ENCODE data around the gene SLC22A17.

SLC22A17 gene

GRCh38 chr14:23348297-23348655, 4.4 kb downstream of the SLC22A17 start:
- Histone ChIP-seq H3K4me3 (ENCODE audit: insufficient read depth in 1 of 2, low read depth in 1 of 2, low read length in 2 of 2) (no peak overlapping the region), H2BK5ac (ENCODE audit: low read depth, low read length, poor library complexity, severe bottlenecking) (no peak overlapping the region), H3K18ac (ENCODE audit: low read depth in 1 of 2, low read length in 2 of 2) (no peak overlapping the region), H3K27me3 (ENCODE audit: control insufficient read depth in 1 of 2, insufficient read depth in 1 of 2, low read length in 2 of 2) (peaks cover 0 to 8% of the 10 kb centered on the region in 2 experiments), H3K27ac (ENCODE audit: low read length, poor library complexity, severe bottlenecking) (no peak overlapping the region), H3K4me2 (ENCODE audit: low read length, poor library complexity, severe bottlenecking) (no peak overlapping the region), H3K9ac (ENCODE audit: low read length) (no peak overlapping the region), H3K79me1 (replicated peaks; ENCODE audit: low read length, poor library complexity, severe bottlenecking) (peaks cover 5% of the 10 kb centered on the region), H3K4me1 (ENCODE audit: control insufficient read depth, insufficient read depth, low read depth, low read length) (peaks cover 9% of the 10 kb centered on the region), H3K9me3 (ENCODE audit: control insufficient read depth, low read length) (no peaks in the 10 kb centered on the region), H3K23ac (ENCODE audit: low read length in 2 of 2) (no peak overlapping the region), H3K4ac (ENCODE audit: low read depth in 1 of 2, low read length in 2 of 2) (no peak overlapping the region), H2AK5ac (ENCODE audit: low read length, severe bottlenecking) (no peak overlapping the region), H3K14ac (ENCODE audit: low read length in 2 of 2) (no peak overlapping the region), H4K91ac (ENCODE audit: low read length) (no peak overlapping the region), H2BK15ac (ENCODE audit: low read depth, poor library complexity, severe bottlenecking) (no peak overlapping the region), H4K8ac (ENCODE audit: low read length) (no peak overlapping the region), H2AFZ (ENCODE audit: low read depth, low read length) (no peak overlapping the region), H2BK120ac (ENCODE audit: low read depth, low read length) (no peak overlapping the region), H3K36me3 (ENCODE audit: control insufficient read depth in 1 of 2, insufficient read depth in 2 of 2, low read depth in 1 of 2, low read length in 2 of 2) (peaks cover 0 to 32% of the 10 kb centered on the region in 2 experiments), H2BK12ac (ENCODE audit: low read length in 2 of 2) (no peak overlapping the region)
- WGBS, result 93% methylated on average over 5 of the region's 6 CpGs
- no peak for DNase-seq

- 98% methylated on average over 18 of the region's 19 CpGs for WGBS
- Histone ChIP-seq H2AK5ac (ENCODE audit: low read length, severe bottlenecking) (no peak overlapping the region), H2BK5ac (ENCODE audit: low read depth, low read length, poor library complexity, severe bottlenecking) (no peak overlapping the region), H3K18ac (ENCODE audit: low read depth in 1 of 2, low read length in 2 of 2) (no peak overlapping the region), H3K9ac (ENCODE audit: low read length) (no peak overlapping the region), H3K27me3 (ENCODE audit: control insufficient read depth in 1 of 2, insufficient read depth in 1 of 2, low read length in 2 of 2) (peaks cover 0 to 11% of the 10 kb centered on the region in 2 experiments), H2BK12ac (ENCODE audit: low read length in 2 of 2) (no peak overlapping the region), H4K91ac (ENCODE audit: low read length) (no peak overlapping the region), H4K8ac (ENCODE audit: low read length) (no peak overlapping the region), H3K23ac (ENCODE audit: low read length in 2 of 2) (no peak overlapping the region), H3K4me3 (ENCODE audit: insufficient read depth in 1 of 2, low read depth in 1 of 2, low read length in 2 of 2) (no peak overlapping the region), H3K4ac (ENCODE audit: low read depth in 1 of 2, low read length in 2 of 2) (no peak overlapping the region), H3K79me1 (replicated peaks; ENCODE audit: low read length, poor library complexity, severe bottlenecking) (peaks cover 5% of the 10 kb centered on the region), H3K14ac (ENCODE audit: low read length in 2 of 2) (no peak overlapping the region), H3K4me2 (ENCODE audit: low read length, poor library complexity, severe bottlenecking) (no peak overlapping the region), H2BK15ac (ENCODE audit: low read depth, poor library complexity, severe bottlenecking) (no peak overlapping the region), H2AFZ (ENCODE audit: low read depth, low read length) (no peak overlapping the region), H3K27ac (ENCODE audit: low read length, poor library complexity, severe bottlenecking) (no peak overlapping the region), H2BK120ac (ENCODE audit: low read depth, low read length) (no peak overlapping the region), H3K36me3 (ENCODE audit: control insufficient read depth in 1 of 2, insufficient read depth in 2 of 2, low read depth in 1 of 2, low read length in 2 of 2) (peaks cover 0 to 32% of the 10 kb centered on the region in 2 experiments), H3K9me3 (ENCODE audit: control insufficient read depth, low read length) (no peaks in the 10 kb centered on the region), H3K4me1 (ENCODE audit: control insufficient read depth, insufficient read depth, low read depth, low read length) (peaks cover 9% of the 10 kb centered on the region)
- DNase-seq, result no peak
Measured at GRCh38 chr14:23347406-23348296, 5.0 kb downstream of the SLC22A17 start.

DNA sequence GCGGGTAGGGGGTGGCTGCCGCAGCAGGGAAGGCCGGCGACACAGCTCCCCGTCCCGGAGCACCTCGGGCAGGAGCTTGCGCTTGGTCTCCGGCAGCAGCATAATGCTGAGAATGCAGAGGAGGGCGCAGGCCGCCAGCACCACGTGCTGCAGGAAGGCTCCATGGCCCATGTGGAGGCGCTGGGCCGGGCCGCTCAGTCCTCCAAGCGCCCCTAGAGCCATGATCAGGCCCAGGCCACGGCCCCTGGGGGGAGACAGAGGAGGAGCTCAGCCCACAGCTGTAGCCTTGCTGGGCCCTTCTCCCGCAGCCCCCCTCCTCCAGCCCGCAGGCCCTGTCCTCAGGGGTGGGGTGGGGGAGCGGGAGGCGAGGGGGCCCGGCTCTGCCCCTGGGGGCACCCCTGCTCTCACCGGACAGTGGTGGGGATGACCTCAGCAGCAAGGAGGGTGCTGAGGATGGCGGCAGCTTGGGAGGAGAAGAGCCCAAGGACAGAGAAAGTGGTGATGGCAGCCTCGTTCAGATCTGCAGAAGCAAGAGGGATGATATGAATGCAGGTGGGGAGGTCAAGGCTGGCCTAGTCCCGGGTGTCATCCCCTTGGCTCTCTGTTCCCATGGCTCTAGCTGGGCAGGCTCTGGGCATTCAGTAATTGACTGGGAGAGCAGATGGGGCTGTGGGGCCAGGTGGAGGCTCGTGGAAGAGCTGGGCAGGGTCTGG, 5.8 kb downstream of the SLC22A17 start:
- DNase-seq, result no peak
- no peak overlapping the region for H3K4me3 ChIP-seq (ENCODE audit: insufficient read depth in 1 of 2, low read depth in 1 of 2, low read length in 2 of 2)
- no peak overlapping the region for H3K23ac ChIP-seq (ENCODE audit: low read length in 2 of 2)
- H3K9me3 ChIP-seq (ENCODE audit: control insufficient read depth, low read length), result no peaks in the 10 kb centered on the region
- peaks cover 4% of the 10 kb centered on the region for H3K4me1 ChIP-seq (ENCODE audit: control insufficient read depth, insufficient read depth, low read depth, low read length)
- H3K18ac ChIP-seq (ENCODE audit: low read depth in 1 of 2, low read length in 2 of 2), result no peak overlapping the region
- no peak overlapping the region for H2BK12ac ChIP-seq (ENCODE audit: low read length in 2 of 2)
- H4K91ac ChIP-seq (ENCODE audit: low read length), result no peak overlapping the region
- H2BK5ac ChIP-seq (ENCODE audit: low read depth, low read length, poor library complexity, severe bottlenecking), result no peak overlapping the region
- H4K8ac ChIP-seq (ENCODE audit: low read length), result no peak overlapping the region
- no peak overlapping the region for H2BK15ac ChIP-seq (ENCODE audit: low read depth, poor library complexity, severe bottlenecking)
- peaks cover 1% of the 10 kb centered on the region for H3K79me1 ChIP-seq (replicated peaks; ENCODE audit: low read length, poor library complexity, severe bottlenecking)
- no peak overlapping the region for H2AK5ac ChIP-seq (ENCODE audit: low read length, severe bottlenecking)
- 77% methylated on average over 27 of the region's 27 CpGs for WGBS
- H3K36me3 ChIP-seq (ENCODE audit: control insufficient read depth in 1 of 2, insufficient read depth in 2 of 2, low read depth in 1 of 2, low read length in 2 of 2), result peaks cover 0 to 32% of the 10 kb centered on the region in 2 experiments
- H3K4me2 ChIP-seq (ENCODE audit: low read length, poor library complexity, severe bottlenecking), result no peak overlapping the region
- no peak overlapping the region for H2BK120ac ChIP-seq (ENCODE audit: low read depth, low read length)
- H3K27me3 ChIP-seq (ENCODE audit: control insufficient read depth in 1 of 2, insufficient read depth in 1 of 2, low read length in 2 of 2), result peaks cover 3 to 9% of the 10 kb centered on the region in 2 experiments
- no peak overlapping the region for H3K14ac ChIP-seq (ENCODE audit: low read length in 2 of 2)
- no peak overlapping the region for H3K4ac ChIP-seq (ENCODE audit: low read depth in 1 of 2, low read length in 2 of 2)
- H3K27ac ChIP-seq (ENCODE audit: low read length, poor library complexity, severe bottlenecking), result no peak overlapping the region
- H2AFZ ChIP-seq (ENCODE audit: low read depth, low read length), result no peak overlapping the region
- H3K9ac ChIP-seq (ENCODE audit: low read length), result no peak overlapping the region

DNA sequence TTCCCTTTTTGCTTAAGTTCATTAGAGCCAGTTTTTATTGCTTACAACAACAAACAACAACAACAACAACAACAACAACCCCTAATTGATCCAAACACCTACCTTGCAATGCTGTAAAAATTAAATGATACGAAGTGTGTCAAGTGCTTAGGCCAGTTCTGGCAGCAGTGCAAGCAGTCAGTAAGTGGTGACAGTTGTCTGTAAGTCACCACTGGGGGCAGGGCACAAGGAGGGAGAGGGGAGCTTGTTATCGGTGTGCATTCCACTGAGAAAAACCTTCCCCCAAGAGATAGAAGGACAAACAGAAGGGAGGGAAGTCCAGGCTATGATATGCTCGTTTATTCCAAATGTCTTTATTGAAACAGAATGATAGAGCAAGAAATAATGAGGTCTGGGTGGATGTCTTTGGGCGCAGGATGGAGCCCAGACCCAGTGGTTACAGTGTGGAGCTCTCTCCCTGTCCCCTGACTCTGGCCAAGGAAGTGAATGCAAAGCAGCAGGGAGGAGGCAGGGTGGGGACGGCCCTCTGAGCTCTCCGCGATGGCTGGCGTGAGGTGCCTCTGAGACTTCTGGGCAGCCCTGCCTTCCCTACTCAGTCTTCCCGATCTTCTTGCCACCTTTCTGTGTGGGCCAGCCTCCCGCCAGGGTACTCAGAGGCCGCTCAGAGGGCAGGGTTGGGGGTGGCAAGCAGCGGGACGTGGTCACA, 6.5 kb downstream of the SLC22A17 start:
- Histone ChIP-seq H2BK12ac (ENCODE audit: low read length in 2 of 2) (no peak overlapping the region), H2BK5ac (ENCODE audit: low read depth, low read length, poor library complexity, severe bottlenecking) (no peak overlapping the region), H2BK120ac (ENCODE audit: low read depth, low read length) (no peak overlapping the region), H3K4me1 (ENCODE audit: control insufficient read depth, insufficient read depth, low read depth, low read length) (no peaks in the 10 kb centered on the region), H4K8ac (ENCODE audit: low read length) (no peak overlapping the region), H2AK5ac (ENCODE audit: low read length, severe bottlenecking) (no peak overlapping the region), H2BK15ac (ENCODE audit: low read depth, poor library complexity, severe bottlenecking) (no peak overlapping the region), H2AFZ (ENCODE audit: low read depth, low read length) (no peak overlapping the region), H3K27me3 (ENCODE audit: control insufficient read depth in 1 of 2, insufficient read depth in 1 of 2, low read length in 2 of 2) (peaks cover 3 to 4% of the 10 kb centered on the region in 2 experiments), H3K79me1 (replicated peaks; ENCODE audit: low read length, poor library complexity, severe bottlenecking) (no peaks in the 10 kb centered on the region), H3K9me3 (ENCODE audit: control insufficient read depth, low read length) (no peaks in the 10 kb centered on the region), H3K4me2 (ENCODE audit: low read length, poor library complexity, severe bottlenecking) (no peak overlapping the region), H3K27ac (ENCODE audit: low read length, poor library complexity, severe bottlenecking) (no peak overlapping the region), H4K91ac (ENCODE audit: low read length) (no peak overlapping the region), H3K9ac (ENCODE audit: low read length) (no peak overlapping the region), H3K14ac (ENCODE audit: low read length in 2 of 2) (no peak overlapping the region), H3K4ac (ENCODE audit: low read depth in 1 of 2, low read length in 2 of 2) (no peak overlapping the region), H3K23ac (ENCODE audit: low read length in 2 of 2) (no peak overlapping the region), H3K4me3 (ENCODE audit: insufficient read depth in 1 of 2, low read depth in 1 of 2, low read length in 2 of 2) (no peak overlapping the region), H3K18ac (ENCODE audit: low read depth in 1 of 2, low read length in 2 of 2) (no peak overlapping the region), H3K36me3 (ENCODE audit: control insufficient read depth in 1 of 2, insufficient read depth in 2 of 2, low read depth in 1 of 2, low read length in 2 of 2) (peaks cover 0 to 32% of the 10 kb centered on the region in 2 experiments)
- DNase-seq, result no peak
- 75% methylated on average over 13 of the region's 13 CpGs for WGBS

Measured in mesenchymal stem cell (in vitro differentiated cells and primary cell).